Ishikawa (cell line): ENCODE data around the gene RAPGEF4.

Experiments used
- CEBPB ChIP-seq: IDR thresholded peaks from 2 replicates; pipeline ENCODE4 v1.6.1; 2012
- CREB1 ChIP-seq: IDR thresholded peaks from 2 replicates; pipeline ENCODE4 v1.6.1; 2012; ENCODE audit warnings: low read depth
- EGR1 ChIP-seq: IDR thresholded peaks from 2 replicates; pipeline ENCODE4 v1.6.1; 2012
- EP300 ChIP-seq: IDR thresholded peaks from 2 replicates; pipeline ENCODE4 v1.6.1; 2012; ENCODE audit warnings: borderline replicate concordance
- FOXM1 ChIP-seq: IDR thresholded peaks from 2 replicates; pipeline ENCODE4 v1.6.1; 2012; ENCODE audit warnings: low read depth, borderline replicate concordance
- NFIC ChIP-seq: IDR thresholded peaks from 2 replicates; pipeline ENCODE4 v1.6.1; 2012
- RAD21 ChIP-seq: IDR thresholded peaks from 2 replicates; pipeline ENCODE4 v1.6.1; 2012; ENCODE audit warnings: low read depth
- TAF1 ChIP-seq: IDR thresholded peaks from 2 replicates; pipeline ENCODE4 v1.6.1; 2012; ENCODE audit warnings: low read depth, mild to moderate bottlenecking
- TCF12 ChIP-seq: IDR thresholded peaks from 2 replicates; pipeline ENCODE4 v1.6.1; 2012; ENCODE audit warnings: low read depth
- TEAD4 ChIP-seq: IDR thresholded peaks from 2 replicates; pipeline ENCODE4 v1.6.1; 2012
- YY1 ChIP-seq: IDR thresholded peaks from 2 replicates; pipeline ENCODE4 v1.6.1; 2012; ENCODE audit warnings: low read depth
- ZBTB7A ChIP-seq: IDR thresholded peaks from 2 replicates; pipeline ENCODE4 v1.6.1; 2012; ENCODE audit warnings: low read depth
- TF ChIP-seq, protein P1 (sequence below): IDR thresholded peaks from 2 replicates; pipeline ENCODE4 v1.6.1; 2012
- TF ChIP-seq, protein P2 (sequence below): IDR thresholded peaks from 2 replicates; pipeline ENCODE4 v1.6.1; 2012; ENCODE audit warnings: low read depth, mild to moderate bottlenecking
- TF ChIP-seq, protein P3 (sequence below): IDR thresholded peaks from 2 replicates; pipeline ENCODE4 v1.6.1; 2012

The RAPGEF4 gene

DNA sequence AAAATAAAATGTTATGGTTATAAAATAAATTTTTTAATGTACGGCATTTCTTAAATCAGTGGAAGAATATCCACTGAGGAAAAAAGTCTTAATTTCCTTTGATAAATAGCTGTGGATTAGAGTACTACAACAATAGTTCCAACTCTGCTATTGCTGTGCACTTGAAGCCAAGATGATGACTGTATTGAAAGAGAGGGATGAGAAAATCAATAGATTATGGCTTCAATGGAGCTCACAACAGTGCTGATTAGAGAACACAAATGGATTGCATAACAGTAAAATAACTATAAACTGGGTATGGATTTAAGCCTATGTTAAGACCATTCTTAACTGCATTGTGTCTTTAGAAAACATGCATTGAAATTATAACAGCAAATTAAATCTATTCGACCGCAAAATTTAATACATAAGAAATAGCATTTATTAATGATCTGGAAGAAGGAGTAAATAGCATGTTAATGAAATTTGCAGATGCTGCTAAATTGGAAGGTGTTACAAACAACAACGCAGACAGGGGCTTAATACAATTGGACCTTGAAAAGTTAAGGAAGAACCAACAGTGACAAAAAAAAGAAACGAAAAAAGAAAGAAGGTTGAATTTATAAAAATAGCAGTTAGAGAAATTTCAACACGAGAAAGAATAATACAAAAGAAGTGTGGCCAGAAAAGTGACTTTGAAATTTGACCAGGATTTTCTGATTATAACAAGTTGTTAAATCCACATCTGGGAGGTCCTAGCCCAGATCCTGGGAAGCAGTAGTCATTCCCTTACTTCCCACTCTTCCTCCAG is 331.4 kb downstream of the RAPGEF4 start:
- TF ChIP-seq TEAD4 (no peak), ZBTB7A (no peak), TCF12 (no peak), CEBPB (no peak), FOXM1 (no peak), TAF1 (no peak)
- TF ChIP-seq, protein P1, sequence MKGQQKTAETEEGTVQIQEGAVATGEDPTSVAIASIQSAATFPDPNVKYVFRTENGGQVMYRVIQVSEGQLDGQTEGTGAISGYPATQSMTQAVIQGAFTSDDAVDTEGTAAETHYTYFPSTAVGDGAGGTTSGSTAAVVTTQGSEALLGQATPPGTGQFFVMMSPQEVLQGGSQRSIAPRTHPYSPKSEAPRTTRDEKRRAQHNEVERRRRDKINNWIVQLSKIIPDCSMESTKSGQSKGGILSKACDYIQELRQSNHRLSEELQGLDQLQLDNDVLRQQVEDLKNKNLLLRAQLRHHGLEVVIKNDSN: no peak
- TF ChIP-seq, protein P2, sequence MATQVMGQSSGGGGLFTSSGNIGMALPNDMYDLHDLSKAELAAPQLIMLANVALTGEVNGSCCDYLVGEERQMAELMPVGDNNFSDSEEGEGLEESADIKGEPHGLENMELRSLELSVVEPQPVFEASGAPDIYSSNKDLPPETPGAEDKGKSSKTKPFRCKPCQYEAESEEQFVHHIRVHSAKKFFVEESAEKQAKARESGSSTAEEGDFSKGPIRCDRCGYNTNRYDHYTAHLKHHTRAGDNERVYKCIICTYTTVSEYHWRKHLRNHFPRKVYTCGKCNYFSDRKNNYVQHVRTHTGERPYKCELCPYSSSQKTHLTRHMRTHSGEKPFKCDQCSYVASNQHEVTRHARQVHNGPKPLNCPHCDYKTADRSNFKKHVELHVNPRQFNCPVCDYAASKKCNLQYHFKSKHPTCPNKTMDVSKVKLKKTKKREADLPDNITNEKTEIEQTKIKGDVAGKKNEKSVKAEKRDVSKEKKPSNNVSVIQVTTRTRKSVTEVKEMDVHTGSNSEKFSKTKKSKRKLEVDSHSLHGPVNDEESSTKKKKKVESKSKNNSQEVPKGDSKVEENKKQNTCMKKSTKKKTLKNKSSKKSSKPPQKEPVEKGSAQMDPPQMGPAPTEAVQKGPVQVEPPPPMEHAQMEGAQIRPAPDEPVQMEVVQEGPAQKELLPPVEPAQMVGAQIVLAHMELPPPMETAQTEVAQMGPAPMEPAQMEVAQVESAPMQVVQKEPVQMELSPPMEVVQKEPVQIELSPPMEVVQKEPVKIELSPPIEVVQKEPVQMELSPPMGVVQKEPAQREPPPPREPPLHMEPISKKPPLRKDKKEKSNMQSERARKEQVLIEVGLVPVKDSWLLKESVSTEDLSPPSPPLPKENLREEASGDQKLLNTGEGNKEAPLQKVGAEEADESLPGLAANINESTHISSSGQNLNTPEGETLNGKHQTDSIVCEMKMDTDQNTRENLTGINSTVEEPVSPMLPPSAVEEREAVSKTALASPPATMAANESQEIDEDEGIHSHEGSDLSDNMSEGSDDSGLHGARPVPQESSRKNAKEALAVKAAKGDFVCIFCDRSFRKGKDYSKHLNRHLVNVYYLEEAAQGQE: no peak
- TF ChIP-seq, protein P3, sequence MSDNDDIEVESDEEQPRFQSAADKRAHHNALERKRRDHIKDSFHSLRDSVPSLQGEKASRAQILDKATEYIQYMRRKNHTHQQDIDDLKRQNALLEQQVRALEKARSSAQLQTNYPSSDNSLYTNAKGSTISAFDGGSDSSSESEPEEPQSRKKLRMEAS: no peak

DNA sequence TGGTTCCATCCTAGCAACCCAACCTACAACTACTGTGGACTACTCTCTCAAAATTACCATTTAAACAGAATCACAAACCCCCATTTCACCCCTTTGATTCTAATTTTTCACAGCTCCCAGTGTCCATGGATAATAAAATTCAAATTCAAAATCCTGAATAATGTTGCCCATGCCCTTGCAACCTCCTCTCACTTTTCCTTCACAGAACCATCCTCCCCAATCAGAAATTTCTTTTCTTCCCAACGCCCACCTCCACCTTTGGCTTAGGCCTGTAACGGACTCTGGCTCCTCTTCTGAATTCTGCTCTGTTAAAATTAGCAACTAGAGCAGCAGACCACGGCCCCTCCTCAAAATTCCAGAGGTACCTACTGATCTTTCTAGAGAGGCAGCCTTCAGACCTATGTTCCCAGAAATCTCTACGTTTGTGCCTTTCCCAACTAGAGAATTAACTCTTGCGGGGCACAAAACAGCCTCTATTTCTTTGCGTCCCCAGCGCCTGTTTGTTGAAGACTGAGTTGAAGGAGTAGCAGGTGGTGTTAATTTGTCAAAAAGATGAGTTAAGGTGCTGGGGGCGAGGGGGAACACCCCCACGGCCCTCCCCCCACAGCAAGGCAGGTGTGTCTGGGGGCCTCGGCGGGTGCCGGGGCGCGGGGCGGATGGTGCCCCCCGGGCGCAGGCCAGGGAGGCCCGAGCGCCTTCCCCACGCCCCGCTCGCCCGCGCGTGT is 339.6 kb downstream of the RAPGEF4 start:
- no peak for TF ChIP-seq TAF1
- TF ChIP-seq NFIC: no peak
- TF ChIP-seq, protein P3: no peak
- no peak for TF ChIP-seq TCF12
- TF ChIP-seq, protein P1: no peak
- TF ChIP-seq ZBTB7A: peak; percentile 24; the same call in 1 of the 2 replicates
- TF ChIP-seq YY1: no peak

DNA sequence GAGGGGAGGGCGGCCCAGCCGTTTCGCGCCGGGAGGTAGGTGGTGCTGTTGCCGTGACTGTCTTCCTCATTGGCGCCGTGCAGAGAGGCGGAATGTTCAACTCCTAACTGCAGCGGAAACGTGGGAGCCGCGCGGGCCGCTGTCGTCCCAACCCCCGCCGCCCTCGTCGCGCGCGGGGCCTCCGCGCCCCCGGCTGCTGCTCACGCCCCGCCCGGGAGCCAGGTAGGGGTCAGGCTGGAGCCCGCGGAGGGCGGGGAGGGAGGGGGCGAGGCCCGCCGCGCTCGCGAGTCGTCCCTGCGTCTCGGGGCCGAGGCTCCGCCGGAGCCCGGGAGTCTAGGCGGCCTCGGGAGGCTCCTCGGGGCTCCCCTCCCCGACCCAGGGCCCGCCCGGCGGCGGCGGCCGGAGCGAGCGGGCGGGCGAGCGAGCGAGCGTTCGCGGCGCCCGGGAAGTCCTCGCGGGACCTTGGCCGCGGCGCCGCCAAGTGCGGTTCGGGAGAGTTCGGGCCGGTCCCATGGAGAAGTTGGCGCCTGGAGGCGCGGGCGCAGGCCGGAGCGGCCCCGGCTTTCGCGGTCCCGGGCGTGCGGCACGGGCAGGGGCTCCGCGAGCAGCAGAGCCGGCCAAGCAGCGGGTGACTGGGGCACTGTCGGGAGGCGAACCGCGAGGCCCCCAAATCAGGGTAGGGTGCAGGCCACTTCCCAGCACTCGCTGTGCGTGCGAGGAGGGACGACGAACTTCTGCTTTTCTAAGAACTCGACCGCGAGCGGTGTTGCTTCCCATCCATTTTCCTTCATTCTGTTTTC is 340.3 kb downstream of the RAPGEF4 start, which contains the start of gene MAP3K20:
MAP3K20 (plus strand) TSS at position 66 of the 800 bp plus-strand sequence. CDS start 15,186 bp downstream, outside the sequence.
- TF ChIP-seq, protein P1: no peak
- TF ChIP-seq FOXM1 (no peak), RAD21 (peak; percentile 18; the same call in 1 of the 2 replicates), YY1 (peak; percentile 43; the same call in 1 of the 2 replicates), TCF12 (no peak), CEBPB (no peak), EGR1 (no peak), TAF1 (no peak), ZBTB7A (0 out of 2 replicates have a peak, but pooled peaks have one; percentile 15), NFIC (no peak), CREB1 (no peak), EP300 (no peak), TEAD4 (0 out of 2 replicates have a peak, but pooled peaks have one; percentile 31)
- TF ChIP-seq, protein P2: no peak
- TF ChIP-seq, protein P3: peak; percentile 55
